Left cardiac atrium (tissue), 4 donors: Measurements from ENCODE around the gene TPP1. TPM values are rescaled to one million over a fixed set of nuclear protein-coding genes. Genes with fewer than 3 reads are reported as not detected.
A peak's percentile ranks its signal among the peaks of the same experiment; 100 is the strongest.

Source experiments
- ATAC-seq, 2 donors: fragments of 200-7000 bp; cut with Tn5 transposase; one replicate each; pipeline ENCODE4 v1.9.1; 2020; ENCODE audit warnings: mild to moderate bottlenecking in 2 of 2, moderate library complexity in 2 of 2
- DNase-seq: peaks from one replicate; pipeline ENCODE4 v3.0.0-alpha.2; 2020
- intact Hi-C, 2 donors: fragments of 100-400 bp; cut with DNase I; formaldehyde crosslinking; loops; one replicate each; pipeline versions ENCODE4 v1.14.1 to v1.15.1; 2022 to 2023
- total RNA-seq, 2 donors: library from RNA; stranded (reverse); fragmentation: NEBNext Ultra II Directional; extraction: Animal tissue kit (Norgen Biotek cat#: 25700); gene quantifications; one replicate each; pipeline ENCODE4 v1.2.1, GENCODE V29; 2021
- donor health status: DM: no; HTN: yes; CAD: no.
- donor health status: DM: no; HTN: yes; CAD: no; lungs with severe emphysema.
- donor health status: DM: yes; HTN: yes; CAD: no.
- donor health status: Dilated cardiomyopathy.

The TPP1 gene
- total RNA-seq, 2 donors from 2014 or later: 69.5 to 87.7 TPM

- ATAC-seq (no peak), DNase-seq (no peak)
- intact Hi-C loops: no loop called here
Measured at GRCh38 chr11:6574816-6575715, 44.2 kb downstream of the TPP1 start.

GRCh38 chr11:6572215-6572614 lies 47.0 kb downstream of the TPP1 start:
- DNase-seq (no peak), ATAC-seq (peak in 1 of 2 donors; percentile 33)
- intact Hi-C loops: no loop called here

- intact Hi-C loops: no loop called here
- ATAC-seq: no peak
Measured at GRCh38 chr11:6571434-6572008, 47.7 kb downstream of the TPP1 start.

GRCh38 chr11:6570691-6571427 lies 48.4 kb downstream of the TPP1 start:
- DNase-seq (no peak), ATAC-seq (peak in 1 of 2 donors; percentile 10)
- intact Hi-C loops: no loop called here

More at GRCh38 chr11:6571434-6572008, 47.7 kb downstream of the TPP1 start:
- no peak for DNase-seq

- intact Hi-C loops: no loop called here
- ATAC-seq: no peak
Measured at GRCh38 chr11:6569706-6570105, 49.5 kb downstream of the TPP1 start.

GRCh38 chr11:6568191-6568918 lies 50.9 kb downstream of the TPP1 start:
- ATAC-seq (peak; percentile 50 to 80), DNase-seq (no peak)
- intact Hi-C loops: no loop called here

More at GRCh38 chr11:6569706-6570105, 49.5 kb downstream of the TPP1 start:
- no peak for DNase-seq

- DNase-seq (no peak), ATAC-seq (no peak)
- intact Hi-C loops: no loop called here
Measured at GRCh38 chr11:6567371-6567745, 51.9 kb downstream of the TPP1 start.

- ATAC-seq: no peak
- intact Hi-C loops: no loop called here
- no peak for DNase-seq
Measured at GRCh38 chr11:6566704-6567370, 52.4 kb downstream of the TPP1 start.

GRCh38 chr11:6565988-6566703 lies 53.1 kb downstream of the TPP1 start:
- intact Hi-C loops: no loop called here
- DNase-seq (no peak), ATAC-seq (no peak)

GRCh38 chr11:6565325-6565724 lies 53.9 kb downstream of the TPP1 start:
- DNase-seq (no peak), ATAC-seq (no peak)
- intact Hi-C loops: no loop called here

GRCh38 chr11:6563667-6564066 lies 55.6 kb downstream of the TPP1 start:
- DNase-seq: no peak
- intact Hi-C loops: no loop called here
- ATAC-seq: no peak

- DNase-seq (no peak), ATAC-seq (no peak)
- intact Hi-C loops: no loop called here
Measured at GRCh38 chr11:6563121-6563619, 56.1 kb downstream of the TPP1 start.

Other genes with a start within 250 kb of the TPP1 start
- 10 to 100 TPM; 50.8 to 56.3 TPM for gene SMPD1, start 228.9 kb downstream of the TPP1 start, total RNA-seq
- gene APBB1, start 200.3 kb downstream of the TPP1 start, total RNA-seq: 10 to 100 TPM; 65.5 to 75.9 TPM
- 1 to 10 TPM in 1 of 2 donors, under 1 TPM in 1; 0.38 to 1.0 TPM for gene HPX, start 178.4 kb downstream of the TPP1 start, total RNA-seq
- 10 to 100 TPM; 10.6 to 14.5 TPM for gene TRIM3, start 145.5 kb downstream of the TPP1 start, total RNA-seq
- 10 to 100 TPM; 18.6 to 32.6 TPM for gene ARFIP2, start 138.1 kb downstream of the TPP1 start, total RNA-seq
- gene TIMM10B, start 137.9 kb downstream of the TPP1 start, total RNA-seq: 10 to 100 TPM; 19.9 to 33.0 TPM
- 1 to 10 TPM; 4.4 to 7.6 TPM for gene DNHD1, start 122.1 kb downstream of the TPP1 start, total RNA-seq
- gene RRP8, start 15.8 kb downstream of the TPP1 start, total RNA-seq: 10 to 100 TPM; 14.2 to 18.0 TPM
- 100 to 1,000 TPM; 166 to 183 TPM for gene ILK, start 15.6 kb downstream of the TPP1 start, total RNA-seq
- 100 to 1,000 TPM; 102 to 105 TPM for gene TAF10, start 7.2 kb downstream of the TPP1 start, total RNA-seq
- 10 to 100 TPM; 14.4 to 15.8 TPM for gene DCHS1, start 36.4 kb upstream of the TPP1 start, total RNA-seq
- gene MRPL17, start 63.9 kb upstream of the TPP1 start, total RNA-seq: 10 to 100 TPM; 40.0 to 48.6 TPM
- gene OR2AG2, start 152.6 kb upstream of the TPP1 start, total RNA-seq: under 1 TPM; 0.08 to 0.15 TPM
- not detected for gene OR2AG1, start 163.6 kb upstream of the TPP1 start, total RNA-seq
- under 1 TPM in 1 of 2 donors, not detected in 1; 0.08 TPM for gene OR6A2, start 180.3 kb upstream of the TPP1 start, total RNA-seq
- not detected for gene OR10A5, start 226.3 kb upstream of the TPP1 start, total RNA-seq
- gene OR10A2, start 243.6 kb upstream of the TPP1 start, total RNA-seq: not detected